GM10847 (cell line): ENCODE results near the gene TLR9.

Experiments
- POLR2A ChIP-seq: IDR thresholded peaks from 2 replicates; pipeline ENCODE4 v1.6.1; 2011; ENCODE audit not compliant: insufficient read length; ENCODE audit errors: extremely low read depth

The TLR9 gene

GRCh38 chr3:52223449-52224408 lies 1.7 kb downstream of the TLR9 start:
- TF ChIP-seq POLR2A: no peak

GRCh38 chr3:52222319-52223221 lies 2.9 kb downstream of the TLR9 start:
- TF ChIP-seq POLR2A: no peak

GRCh38 chr3:52221563-52222318 lies 3.7 kb downstream of the TLR9 start:
- TF ChIP-seq POLR2A: no peak

- TF ChIP-seq POLR2A: no peak
Observed at GRCh38 chr3:52221141-52221562, 4.3 kb downstream of the TLR9 start.

- no peak for TF ChIP-seq POLR2A
Observed at GRCh38 chr3:52220380-52221026, 4.9 kb downstream of the TLR9 start.

- no peak for TF ChIP-seq POLR2A
Observed at GRCh38 chr3:52218937-52219650, 6.4 kb downstream of the TLR9 start.

GRCh38 chr3:52218454-52218853 lies 7.0 kb downstream of the TLR9 start:
- no peak for TF ChIP-seq POLR2A

GRCh38 chr3:52218026-52218425 lies 7.4 kb downstream of the TLR9 start:
- TF ChIP-seq POLR2A: no peak

- no peak for TF ChIP-seq POLR2A
Observed at GRCh38 chr3:52217409-52217805, 8.0 kb downstream of the TLR9 start.

GRCh38 chr3:52216585-52217408 lies 8.6 kb downstream of the TLR9 start:
- TF ChIP-seq POLR2A: no peak

- no peak for TF ChIP-seq POLR2A
Observed at GRCh38 chr3:52215351-52215750, 10.1 kb downstream of the TLR9 start.

GRCh38 chr3:52213901-52214300 lies 11.5 kb downstream of the TLR9 start:
- no peak for TF ChIP-seq POLR2A

GRCh38 chr3:52213005-52213404 lies 12.4 kb downstream of the TLR9 start:
- TF ChIP-seq POLR2A: no peak
